Measurements from ENCODE around the gene FOLH1. TPM values are rescaled to one million over a fixed set of nuclear protein-coding genes. Genes with fewer than 3 reads are reported as not detected.
"Not testable (repeated sequence)": the region's sequence is repeated elsewhere in the genome, so short reads cannot be mapped to it uniquely, and the experiment has no call there.

Gene FOLH1
- total RNA-seq, 1 donor: 0.36 TPM

- H3K79me2 ChIP-seq (ENCODE audit: insufficient read depth, low read length); DNase-seq (ENCODE audit: insufficient read length, low spot score, missing footprints); H3K27ac ChIP-seq (ENCODE audit: low read depth, low read length); H3K27me3 ChIP-seq (ENCODE audit: insufficient read depth, low read length); H3K9me3 ChIP-seq (ENCODE audit: low read depth, low read length); H3K36me3 ChIP-seq (ENCODE audit: insufficient read depth, low read length); H4K20me1 ChIP-seq (ENCODE audit: insufficient read depth, low read length); H3K4me3 ChIP-seq (ENCODE audit: insufficient read depth, low read length); H3K4me1 ChIP-seq (ENCODE audit: insufficient read depth, low read length); H3K4me2 ChIP-seq (ENCODE audit: insufficient read depth, low read length); H2AFZ ChIP-seq (ENCODE audit: low read length): not testable (repeated sequence)
Observed at GRCh38 chr11:49175378-49175777, 33.0 kb downstream of the FOLH1 start.

- H3K36me3 ChIP-seq (ENCODE audit: insufficient read depth, low read length); H3K27ac ChIP-seq (ENCODE audit: low read depth, low read length); DNase-seq (ENCODE audit: insufficient read length, low spot score, missing footprints); H3K4me1 ChIP-seq (ENCODE audit: insufficient read depth, low read length); H3K79me2 ChIP-seq (ENCODE audit: insufficient read depth, low read length); H3K9me3 ChIP-seq (ENCODE audit: low read depth, low read length); H2AFZ ChIP-seq (ENCODE audit: low read length); H3K4me3 ChIP-seq (ENCODE audit: insufficient read depth, low read length); H4K20me1 ChIP-seq (ENCODE audit: insufficient read depth, low read length); H3K4me2 ChIP-seq (ENCODE audit: insufficient read depth, low read length); H3K27me3 ChIP-seq (ENCODE audit: insufficient read depth, low read length): not testable (repeated sequence)
Observed at GRCh38 chr11:49174691-49175366, 33.6 kb downstream of the FOLH1 start.

- not testable (repeated sequence) for H4K20me1 ChIP-seq (ENCODE audit: insufficient read depth, low read length); H3K36me3 ChIP-seq (ENCODE audit: insufficient read depth, low read length); H3K9me3 ChIP-seq (ENCODE audit: low read depth, low read length); H3K4me3 ChIP-seq (ENCODE audit: insufficient read depth, low read length); H3K79me2 ChIP-seq (ENCODE audit: insufficient read depth, low read length); H3K4me1 ChIP-seq (ENCODE audit: insufficient read depth, low read length); DNase-seq (ENCODE audit: insufficient read length, low spot score, missing footprints); H3K27me3 ChIP-seq (ENCODE audit: insufficient read depth, low read length); H3K4me2 ChIP-seq (ENCODE audit: insufficient read depth, low read length); H2AFZ ChIP-seq (ENCODE audit: low read length); H3K27ac ChIP-seq (ENCODE audit: low read depth, low read length)
Observed at GRCh38 chr11:49171613-49172012, 36.8 kb downstream of the FOLH1 start.

GRCh38 chr11:49169579-49169978 lies 38.8 kb downstream of the FOLH1 start:
- H3K4me3 ChIP-seq (ENCODE audit: insufficient read depth, low read length); H2AFZ ChIP-seq (ENCODE audit: low read length); H3K36me3 ChIP-seq (ENCODE audit: insufficient read depth, low read length); DNase-seq (ENCODE audit: insufficient read length, low spot score, missing footprints); H4K20me1 ChIP-seq (ENCODE audit: insufficient read depth, low read length); H3K4me1 ChIP-seq (ENCODE audit: insufficient read depth, low read length); H3K27ac ChIP-seq (ENCODE audit: low read depth, low read length); H3K4me2 ChIP-seq (ENCODE audit: insufficient read depth, low read length); H3K79me2 ChIP-seq (ENCODE audit: insufficient read depth, low read length); H3K27me3 ChIP-seq (ENCODE audit: insufficient read depth, low read length); H3K9me3 ChIP-seq (ENCODE audit: low read depth, low read length): not testable (repeated sequence)

GRCh38 chr11:49168992-49169391 lies 39.4 kb downstream of the FOLH1 start:
- not testable (repeated sequence) for H3K79me2 ChIP-seq (ENCODE audit: insufficient read depth, low read length); H3K4me3 ChIP-seq (ENCODE audit: insufficient read depth, low read length); H3K27ac ChIP-seq (ENCODE audit: low read depth, low read length); H3K36me3 ChIP-seq (ENCODE audit: insufficient read depth, low read length); H3K9me3 ChIP-seq (ENCODE audit: low read depth, low read length); H4K20me1 ChIP-seq (ENCODE audit: insufficient read depth, low read length); H2AFZ ChIP-seq (ENCODE audit: low read length); H3K27me3 ChIP-seq (ENCODE audit: insufficient read depth, low read length); H3K4me2 ChIP-seq (ENCODE audit: insufficient read depth, low read length); DNase-seq (ENCODE audit: insufficient read length, low spot score, missing footprints); H3K4me1 ChIP-seq (ENCODE audit: insufficient read depth, low read length)

GRCh38 chr11:49151211-49151610 lies 57.2 kb downstream of the FOLH1 start:
- Histone ChIP-seq H4K20me1 (ENCODE audit: insufficient read depth, low read length) (no peaks in the 10 kb centered on the region), H3K27me3 (ENCODE audit: insufficient read depth, low read length) (no peaks in the 10 kb centered on the region), H3K4me1 (ENCODE audit: insufficient read depth, low read length) (no peaks in the 10 kb centered on the region), H3K79me2 (ENCODE audit: insufficient read depth, low read length) (no peaks in the 10 kb centered on the region), H3K27ac (ENCODE audit: low read depth, low read length) (no peak overlapping the region), H3K9me3 (ENCODE audit: low read depth, low read length) (peaks cover 2% of the 10 kb centered on the region), H2AFZ (ENCODE audit: low read length) (no peak overlapping the region), H3K4me2 (ENCODE audit: insufficient read depth, low read length) (no peak overlapping the region), H3K36me3 (ENCODE audit: insufficient read depth, low read length) (no peaks in the 10 kb centered on the region), H3K4me3 (ENCODE audit: insufficient read depth, low read length) (no peak overlapping the region)
- no peak for TF ChIP-seq CTCF (IDR thresholded peaks at IDR 0.05; ENCODE audit: extremely low read depth, low read depth, low read length)
- no peak for DNase-seq (ENCODE audit: insufficient read length, low spot score, missing footprints)

GRCh38 chr11:49102356-49102755 lies 106.0 kb downstream of the FOLH1 start:
- H3K79me2 ChIP-seq (ENCODE audit: insufficient read depth, low read length); H3K27me3 ChIP-seq (ENCODE audit: insufficient read depth, low read length); DNase-seq (ENCODE audit: insufficient read length, low spot score, missing footprints); H3K27ac ChIP-seq (ENCODE audit: low read depth, low read length); H3K36me3 ChIP-seq (ENCODE audit: insufficient read depth, low read length); H3K4me1 ChIP-seq (ENCODE audit: insufficient read depth, low read length); H2AFZ ChIP-seq (ENCODE audit: low read length); H3K4me2 ChIP-seq (ENCODE audit: insufficient read depth, low read length); H3K4me3 ChIP-seq (ENCODE audit: insufficient read depth, low read length); H3K9me3 ChIP-seq (ENCODE audit: low read depth, low read length); H4K20me1 ChIP-seq (ENCODE audit: insufficient read depth, low read length): not testable (repeated sequence)

Measured in osteoblast (primary cell).